PC-3 (cell line): Measurements from ENCODE around the gene SORBS2. TPM values are rescaled to one million over a fixed set of nuclear protein-coding genes. Genes with fewer than 3 reads are reported as not detected.

Source experiments
- ATAC-seq: fragments of 200-7000 bp; cut with Tn5 transposase; 2 replicates; pipeline ENCODE4 v1.9.1; 2020; ENCODE audit warnings: mild to moderate bottlenecking, moderate library complexity
- BruUV-seq: library from RNA; stranded (reverse); fragments of 400-500 nt; replicated peaks from 2 replicates; lab custom pipeline; 2021; lab: Mats Ljungman, UMichigan
- CTCF ChIA-PET: fragments of 300-600 bp; sonication (Branson Sonifier 250); formaldehyde crosslinking; loops from one replicate; lab custom pipeline; 2022; ENCODE audit warnings: antibody characterized with exemption; lab: Charles Lee
- POLR2A ChIA-PET: fragments of 300-600 bp; sonication (Branson Sonifier 250); formaldehyde crosslinking; loops from one replicate; lab custom pipeline; 2022; ENCODE audit warnings: antibody characterized with exemption; ENCODE audit not compliant: unreplicated experiment; lab: Charles Lee
- DNase-seq: peaks from one replicate; pipeline ENCODE4 v3.0.0-alpha.2; 2015
- H2AFZ ChIP-seq: fragments of 300-600 bp; sonication (generic); 2 replicates; pipeline ENCODE4 v1.6.0; 2016; ENCODE audit warnings: antibody characterized with exemption, low read length
- H3F3A ChIP-seq: fragments of 300-600 bp; sonication (generic); one replicate; pipeline ENCODE4 v1.6.0; 2017; ENCODE audit warnings: antibody characterized with exemption, low read length, control low read depth, mild to moderate bottlenecking; ENCODE audit not compliant: unreplicated experiment
- H3K27ac ChIP-seq: fragments of 300-600 bp; sonication (generic); 2 replicates; pipeline ENCODE4 v1.5.1; 2016; ENCODE audit warnings: mild to moderate bottlenecking, low read length
- H3K27me3 ChIP-seq: fragments of 300-600 bp; sonication (generic); 2 replicates; pipeline ENCODE4 v1.6.1; 2016; ENCODE audit warnings: low read length, mixed read lengths
- H3K36me3 ChIP-seq: fragments of 300-600 bp; sonication (generic); 2 replicates; pipeline ENCODE4 v1.6.1; 2016; ENCODE audit warnings: low read depth, mixed run types, low read length, mixed read lengths
- H3K4me1 ChIP-seq: fragments of 300-600 bp; sonication (generic); 2 replicates; pipeline ENCODE4 v1.5.1; 2016; ENCODE audit warnings: low read length; ENCODE audit not compliant: insufficient read depth
- H3K4me2 ChIP-seq: fragments of 300-600 bp; sonication (generic); 2 replicates; pipeline ENCODE4 v1.6.0; 2016; ENCODE audit warnings: low read length
- H3K4me3 ChIP-seq: fragments of 300-600 bp; sonication (generic); 2 replicates; pipeline ENCODE4 v1.5.1; 2016; ENCODE audit warnings: mild to moderate bottlenecking, low read length, mixed read lengths
- H3K79me2 ChIP-seq: fragments of 300-600 bp; sonication (generic); 2 replicates; pipeline ENCODE4 v1.6.1; 2017; ENCODE audit warnings: low read length, mixed read lengths
- H3K9ac ChIP-seq: fragments of 300-600 bp; sonication (generic); 2 replicates; pipeline ENCODE4 v1.6.0; 2016; ENCODE audit warnings: mild to moderate bottlenecking, low read length
- H3K9me2 ChIP-seq: fragments of 300-600 bp; sonication (generic); replicated peaks from 2 replicates; pipeline ENCODE4 v1.6.1; 2016; ENCODE audit warnings: mixed run types, low read length, mixed read lengths
- H3K9me3 ChIP-seq: fragments of 300-600 bp; sonication (generic); 2 replicates; pipeline ENCODE4 v1.6.1; 2016; ENCODE audit warnings: low read length, mixed read lengths
- H4K20me1 ChIP-seq: fragments of 300-600 bp; sonication (generic); 2 replicates; pipeline ENCODE4 v1.6.1; 2016; ENCODE audit warnings: low read length, mixed read lengths
- EZH2 ChIP-seq: fragments of 300-600 bp; sonication (generic); IDR thresholded peaks from one replicate; pipeline ENCODE4 v1.6.1; 2017; ENCODE audit warnings: antibody characterized with exemption, mild to moderate bottlenecking, low read length; ENCODE audit not compliant: unreplicated experiment
- EZH2phosphoT487 ChIP-seq: fragments of 300-600 bp; sonication (generic); IDR thresholded peaks from 2 replicates; pipeline ENCODE4 v1.6.1; 2018; ENCODE audit warnings: mild to moderate bottlenecking, antibody characterized with exemption, low read length, borderline replicate concordance
- intact Hi-C: fragments of 100-400 bp; cut with micrococcal nuclease; formaldehyde crosslinking; loops from 2 replicates; pipeline ENCODE4 v1.9.0; 2023
- total RNA-seq: library from RNA; depleted of rRNA; stranded (reverse); fragments of >200 nt; gene quantifications from 2 replicates; pipeline ENCODE4 v1.2.3, GENCODE V29; 2014
- TF ChIP-seq, protein P1 (sequence below): fragments of 300-600 bp; sonication (generic); conservative IDR thresholded peaks from 2 replicates; pipeline ENCODE4 v1.5.1; 2017; ENCODE audit warnings: antibody characterized with exemption, low read depth, mild to moderate bottlenecking, low read length

The SORBS2 gene
- total RNA-seq, 1 experiment from 2014 or later, result 3.6 TPM

DNA sequence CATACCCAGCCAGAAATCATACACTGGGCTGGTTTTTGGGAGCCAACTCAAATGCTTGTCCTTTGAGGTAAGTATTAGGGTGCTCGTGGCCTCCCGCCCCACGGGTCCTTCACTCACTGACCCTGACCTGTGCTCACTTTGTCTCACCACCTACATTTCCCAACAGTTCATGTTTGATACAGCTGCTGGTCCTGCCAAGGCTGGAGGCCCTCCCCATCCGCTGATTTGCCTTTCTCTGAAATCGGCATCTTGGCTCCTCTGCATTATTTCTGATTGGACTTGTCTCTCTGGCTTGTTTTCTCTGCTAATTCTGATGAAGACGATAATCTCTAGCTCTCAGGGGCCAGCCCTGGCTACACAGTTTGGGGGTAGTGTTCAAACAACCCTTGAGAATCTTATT is 70.2 kb downstream of the SORBS2 start:
- no peak overlapping the region for H3K4me3 ChIP-seq
- intact Hi-C loops, result no loop called here
- DNase-seq (no peak), ATAC-seq (no peak)
- no peak overlapping the region for H3K4me2 ChIP-seq
- ChIA-PET CTCF (no interaction called here), POLR2A (no interaction called here)
- no peaks in the 10 kb centered on the region for H3F3A ChIP-seq
- H4K20me1 ChIP-seq, result no peaks in the 10 kb centered on the region
- H3K4me1 ChIP-seq, result no peaks in the 10 kb centered on the region
- H3K36me3 ChIP-seq, result no peaks in the 10 kb centered on the region
- H3K9me2 ChIP-seq, result no peaks in the 10 kb centered on the region
- TF ChIP-seq EZH2phosphoT487 (no peak), EZH2 (no peak)
- TF ChIP-seq, protein P1, sequence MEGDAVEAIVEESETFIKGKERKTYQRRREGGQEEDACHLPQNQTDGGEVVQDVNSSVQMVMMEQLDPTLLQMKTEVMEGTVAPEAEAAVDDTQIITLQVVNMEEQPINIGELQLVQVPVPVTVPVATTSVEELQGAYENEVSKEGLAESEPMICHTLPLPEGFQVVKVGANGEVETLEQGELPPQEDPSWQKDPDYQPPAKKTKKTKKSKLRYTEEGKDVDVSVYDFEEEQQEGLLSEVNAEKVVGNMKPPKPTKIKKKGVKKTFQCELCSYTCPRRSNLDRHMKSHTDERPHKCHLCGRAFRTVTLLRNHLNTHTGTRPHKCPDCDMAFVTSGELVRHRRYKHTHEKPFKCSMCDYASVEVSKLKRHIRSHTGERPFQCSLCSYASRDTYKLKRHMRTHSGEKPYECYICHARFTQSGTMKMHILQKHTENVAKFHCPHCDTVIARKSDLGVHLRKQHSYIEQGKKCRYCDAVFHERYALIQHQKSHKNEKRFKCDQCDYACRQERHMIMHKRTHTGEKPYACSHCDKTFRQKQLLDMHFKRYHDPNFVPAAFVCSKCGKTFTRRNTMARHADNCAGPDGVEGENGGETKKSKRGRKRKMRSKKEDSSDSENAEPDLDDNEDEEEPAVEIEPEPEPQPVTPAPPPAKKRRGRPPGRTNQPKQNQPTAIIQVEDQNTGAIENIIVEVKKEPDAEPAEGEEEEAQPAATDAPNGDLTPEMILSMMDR, result no peak
- no peaks in the 10 kb centered on the region for H3K27me3 ChIP-seq
- no peak overlapping the region for H3K9ac ChIP-seq
- BruUV-seq, result no TSS peak
- H3K79me2 ChIP-seq, result no peaks in the 10 kb centered on the region
- H3K27ac ChIP-seq, result no peak overlapping the region
- no peaks in the 10 kb centered on the region for H3K9me3 ChIP-seq
- H2AFZ ChIP-seq, result no peak overlapping the region

DNA sequence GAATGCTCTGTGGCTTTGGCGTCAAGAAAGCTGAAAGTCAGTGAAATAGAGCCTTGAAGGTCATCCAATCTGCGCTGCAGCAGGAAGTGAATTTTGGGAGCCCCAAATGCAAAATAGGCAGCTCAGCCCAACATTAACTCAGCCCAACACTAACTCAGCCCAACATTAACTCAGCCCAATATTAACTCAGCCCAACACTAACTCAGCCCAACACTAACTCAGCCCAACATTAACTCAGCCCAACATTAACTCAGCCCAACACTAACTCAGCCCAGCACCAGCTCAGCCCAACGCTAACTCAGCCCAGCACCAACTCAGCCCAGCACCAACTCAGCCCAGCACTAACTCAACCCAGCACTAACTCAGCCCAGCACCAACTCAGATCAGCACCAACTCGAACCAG is 71.5 kb downstream of the SORBS2 start:
- TF ChIP-seq EZH2 (no peak), EZH2phosphoT487 (no peak)
- TF ChIP-seq, protein P1, result no peak
- H3K4me1 ChIP-seq, result no peaks in the 10 kb centered on the region
- BruUV-seq, result no TSS peak
- no peak overlapping the region for H2AFZ ChIP-seq
- H3K27me3 ChIP-seq, result no peaks in the 10 kb centered on the region
- no peaks in the 10 kb centered on the region for H4K20me1 ChIP-seq
- no peaks in the 10 kb centered on the region for H3F3A ChIP-seq
- H3K36me3 ChIP-seq, result no peaks in the 10 kb centered on the region
- DNase-seq (no peak), ATAC-seq (no peak)
- no peak overlapping the region for H3K9ac ChIP-seq
- no peaks in the 10 kb centered on the region for H3K9me3 ChIP-seq
- H3K4me3 ChIP-seq, result no peak overlapping the region
- intact Hi-C loops, result no loop called here
- ChIA-PET POLR2A (no interaction called here), CTCF (no interaction called here)
- H3K27ac ChIP-seq, result no peak overlapping the region
- H3K9me2 ChIP-seq, result no peaks in the 10 kb centered on the region
- H3K79me2 ChIP-seq, result no peaks in the 10 kb centered on the region
- no peak overlapping the region for H3K4me2 ChIP-seq

DNA sequence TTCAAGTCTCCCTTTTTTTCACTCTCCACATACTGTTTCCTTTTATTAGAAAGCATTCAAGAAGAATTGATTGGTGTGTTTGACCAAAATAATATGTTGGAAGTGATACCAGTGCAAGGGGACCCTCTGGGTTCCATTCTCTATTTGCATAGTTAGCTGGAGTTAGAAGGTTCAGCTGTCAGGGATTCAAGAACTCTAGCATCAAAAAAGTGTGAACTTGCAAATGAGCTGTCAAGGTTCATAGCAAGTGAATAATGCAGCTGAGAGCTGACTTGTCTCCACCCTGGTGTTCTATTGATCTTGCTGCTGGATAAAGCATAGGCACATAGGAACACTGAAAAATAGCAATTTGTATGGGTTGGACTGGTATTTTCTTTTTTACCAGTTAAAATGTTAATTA is 73.2 kb downstream of the SORBS2 start:
- H3F3A ChIP-seq, result no peaks in the 10 kb centered on the region
- H4K20me1 ChIP-seq, result no peaks in the 10 kb centered on the region
- no peak overlapping the region for H3K27ac ChIP-seq
- no peak overlapping the region for H3K4me2 ChIP-seq
- H3K9me2 ChIP-seq, result no peaks in the 10 kb centered on the region
- ATAC-seq (no peak), DNase-seq (no peak)
- H2AFZ ChIP-seq, result no peak overlapping the region
- no peak for TF ChIP-seq EZH2phosphoT487
- TF ChIP-seq EZH2, result no peak
- TF ChIP-seq, protein P1, result no peak
- no TSS peak for BruUV-seq
- H3K79me2 ChIP-seq, result no peaks in the 10 kb centered on the region
- ChIA-PET POLR2A (no interaction called here), CTCF (no interaction called here)
- no peaks in the 10 kb centered on the region for H3K27me3 ChIP-seq
- H3K4me3 ChIP-seq, result no peak overlapping the region
- no peaks in the 10 kb centered on the region for H3K4me1 ChIP-seq
- H3K9me3 ChIP-seq, result no peaks in the 10 kb centered on the region
- intact Hi-C loops, result no loop called here
- H3K9ac ChIP-seq, result no peak overlapping the region
- no peaks in the 10 kb centered on the region for H3K36me3 ChIP-seq
